HepG2 (cell line): ENCODE results near the gene RANBP3. TPM values are rescaled to one million over a fixed set of nuclear protein-coding genes. Genes with fewer than 3 reads are reported as not detected.

Experiments used
- ELF3 ChIP-seq: IDR thresholded peaks from 2 replicates; pipeline ENCODE4 v1.6.1; 2016; ENCODE audit warnings: missing genetic modification reagents, missing compliant biosample characterization
- HOXA5 ChIP-seq: sonication (generic); formaldehyde crosslinking; IDR thresholded peaks from 2 replicates; pipeline ENCODE4 v1.4.0; 2020; ENCODE audit warnings: missing genetic modification reagents
- KLF16 ChIP-seq, 2 experiments: sonication (generic) in 1 of 2; formaldehyde crosslinking in 1 of 2; IDR thresholded peaks; 2 replicates each; pipeline versions ENCODE4 v1.6.1 to v1.8.0; 2016 to 2023; ENCODE audit warnings: missing genetic modification reagents in 2 of 2, missing compliant biosample characterization in 1 of 2
- KLF6 ChIP-seq: IDR thresholded peaks from 2 replicates; pipeline ENCODE4 v1.8.0; 2016; ENCODE audit warnings: missing biosample characterization, missing genetic modification reagents
- MAFK ChIP-seq, 2 experiments: IDR thresholded peaks in 1 of 2; conservative IDR thresholded peaks in 1 of 2; 2 replicates each; pipeline ENCODE4 v1.6.1; 2011; ENCODE audit warnings: improper control_type of control experiment in 2 of 2, low read length in 2 of 2
- MEF2D ChIP-seq: sonication (generic); formaldehyde crosslinking; IDR thresholded peaks from 2 replicates; pipeline ENCODE4 v1.5.1; 2020; ENCODE audit warnings: mild to moderate bottlenecking, missing genetic modification reagents
- RNF2 ChIP-seq: fragments of 450-650 bp; conservative IDR thresholded peaks from 2 replicates; pipeline ENCODE4 v1.6.1; 2016; ENCODE audit warnings: low read depth
- SMARCC2 ChIP-seq: fragments of 450-650 bp; IDR thresholded peaks from 2 replicates; pipeline ENCODE4 v1.6.1; 2017; ENCODE audit warnings: antibody characterized with exemption, mild to moderate bottlenecking
- ZFP36 ChIP-seq: fragments of 150-350 bp; IDR thresholded peaks from 2 replicates; pipeline ENCODE4 v1.6.1; 2018; ENCODE audit warnings: borderline replicate concordance, low read length, low read depth; ENCODE audit not compliant: partially characterized antibody
- ZFP62 ChIP-seq: sonication (generic); formaldehyde crosslinking; IDR thresholded peaks from 2 replicates; pipeline ENCODE4 v1.4.0; 2020; ENCODE audit warnings: missing genetic modification reagents
- ZMAT3 ChIP-seq: sonication (generic); formaldehyde crosslinking; conservative IDR thresholded peaks from 2 replicates; pipeline ENCODE4 v1.7.0; 2021; ENCODE audit warnings: missing genetic modification reagents
- ZNF484 ChIP-seq: sonication (generic); formaldehyde crosslinking; IDR thresholded peaks from 2 replicates; pipeline ENCODE4 v1.5.1; 2020; ENCODE audit warnings: mild to moderate bottlenecking, low read depth, missing genetic modification reagents, borderline replicate concordance
- polyA plus RNA-seq, 8 experiments: library from polyadenylated mRNA; depleted of rRNA in 3 of 8; stranded (reverse) in 7 of 8; unstranded in 1 of 8; fragments of >200 nt; fragmentation: Illumina TruSeq in 4 of 8; extraction: Trizol in 4 of 8; gene quantifications; 2 replicates each; pipeline versions ENCODE4 v1.2.1 to v1.2.3, GENCODE V29; 2011 to 2016; ENCODE audit warnings: low read depth in 4 of 8, missing spikeins in 1 of 8, mixed read lengths in 1 of 8; ENCODE audit not compliant: insufficient read depth in 1 of 8
- total RNA-seq, 5 experiments: library from RNA; depleted of rRNA; stranded (reverse); fragments of >200 nt; fragmentation: Illumina TruSeq; extraction: Trizol; gene quantifications; 2 replicates each; pipeline ENCODE4 v1.2.3, GENCODE V29; 2016; ENCODE audit warnings: low read depth in 1 of 5
- TF ChIP-seq, protein P1 (sequence below): sonication (generic); formaldehyde crosslinking; conservative IDR thresholded peaks from 2 replicates; pipeline ENCODE4 v1.8.1; 2023; ENCODE audit warnings: missing genetic modification reagents
- TF ChIP-seq, protein P2 (sequence below), 2 experiments: fragments of 450-650 bp in 1 of 2; sonication (generic) in 1 of 2; formaldehyde crosslinking in 1 of 2; IDR thresholded peaks; 2 replicates each; pipeline versions ENCODE4 v1.6.1 to v1.8.0; 2016 to 2022; ENCODE audit warnings: antibody characterized with exemption in 1 of 2, mild to moderate bottlenecking in 1 of 2, missing genetic modification reagents in 1 of 2

The RANBP3 gene
- total and polyA plus RNA-seq, 2 of the 13 experiments (the other 11 are each of a cell fraction or from before 2014, with no cell fraction given), result 39.5 to 149 TPM

DNA sequence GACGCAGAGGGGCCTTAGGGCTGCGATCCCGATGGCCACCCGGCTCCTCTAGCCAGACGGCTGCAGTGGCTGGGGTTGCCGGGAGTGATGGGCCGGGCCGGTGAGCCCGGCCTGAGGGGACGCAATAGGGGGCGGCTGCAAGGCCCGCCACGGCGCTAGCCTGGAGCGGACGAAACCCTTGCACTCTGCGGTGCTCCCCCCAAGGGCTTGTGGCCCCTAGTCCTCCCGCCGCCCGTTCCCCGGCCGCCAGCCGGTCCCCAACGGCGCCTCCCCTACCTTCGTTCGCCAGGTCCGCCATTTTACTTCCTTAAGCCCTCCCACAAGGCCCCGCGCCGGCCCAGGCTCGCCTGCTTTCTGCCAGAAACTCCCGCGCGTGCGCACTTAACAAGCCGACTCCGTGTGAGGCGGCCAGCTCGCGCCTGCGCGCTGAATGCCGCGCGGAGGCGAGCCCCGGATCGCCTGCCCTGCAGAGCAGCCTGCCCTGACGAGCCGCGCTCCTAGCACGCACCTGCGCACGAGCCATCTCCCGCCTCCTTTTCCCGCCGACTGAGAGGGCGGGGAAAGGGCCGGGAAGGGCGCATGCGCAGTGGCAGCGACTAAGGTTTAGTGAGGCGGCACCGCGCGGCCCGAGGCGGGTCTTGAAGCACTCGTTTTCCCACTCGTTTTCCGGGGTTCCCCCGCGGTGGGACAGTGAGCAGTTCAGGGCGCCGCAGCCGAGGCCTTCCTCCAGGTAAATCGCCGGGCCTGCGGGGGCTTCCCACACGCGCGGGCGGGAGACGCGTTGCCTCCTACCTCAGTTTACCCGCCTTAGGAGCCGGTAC lies at the start of gene RANBP3 (continued):
- TF ChIP-seq, protein P1, sequence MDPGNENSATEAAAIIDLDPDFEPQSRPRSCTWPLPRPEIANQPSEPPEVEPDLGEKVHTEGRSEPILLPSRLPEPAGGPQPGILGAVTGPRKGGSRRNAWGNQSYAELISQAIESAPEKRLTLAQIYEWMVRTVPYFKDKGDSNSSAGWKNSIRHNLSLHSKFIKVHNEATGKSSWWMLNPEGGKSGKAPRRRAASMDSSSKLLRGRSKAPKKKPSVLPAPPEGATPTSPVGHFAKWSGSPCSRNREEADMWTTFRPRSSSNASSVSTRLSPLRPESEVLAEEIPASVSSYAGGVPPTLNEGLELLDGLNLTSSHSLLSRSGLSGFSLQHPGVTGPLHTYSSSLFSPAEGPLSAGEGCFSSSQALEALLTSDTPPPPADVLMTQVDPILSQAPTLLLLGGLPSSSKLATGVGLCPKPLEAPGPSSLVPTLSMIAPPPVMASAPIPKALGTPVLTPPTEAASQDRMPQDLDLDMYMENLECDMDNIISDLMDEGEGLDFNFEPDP (CRISPR knock-in tag), result peak; percentile 100
- peak; percentile 95 to 100 for TF ChIP-seq KLF16 (CRISPR knock-in tag; IDR thresholded peaks at IDR 0.05)
- TF ChIP-seq, protein P2, sequence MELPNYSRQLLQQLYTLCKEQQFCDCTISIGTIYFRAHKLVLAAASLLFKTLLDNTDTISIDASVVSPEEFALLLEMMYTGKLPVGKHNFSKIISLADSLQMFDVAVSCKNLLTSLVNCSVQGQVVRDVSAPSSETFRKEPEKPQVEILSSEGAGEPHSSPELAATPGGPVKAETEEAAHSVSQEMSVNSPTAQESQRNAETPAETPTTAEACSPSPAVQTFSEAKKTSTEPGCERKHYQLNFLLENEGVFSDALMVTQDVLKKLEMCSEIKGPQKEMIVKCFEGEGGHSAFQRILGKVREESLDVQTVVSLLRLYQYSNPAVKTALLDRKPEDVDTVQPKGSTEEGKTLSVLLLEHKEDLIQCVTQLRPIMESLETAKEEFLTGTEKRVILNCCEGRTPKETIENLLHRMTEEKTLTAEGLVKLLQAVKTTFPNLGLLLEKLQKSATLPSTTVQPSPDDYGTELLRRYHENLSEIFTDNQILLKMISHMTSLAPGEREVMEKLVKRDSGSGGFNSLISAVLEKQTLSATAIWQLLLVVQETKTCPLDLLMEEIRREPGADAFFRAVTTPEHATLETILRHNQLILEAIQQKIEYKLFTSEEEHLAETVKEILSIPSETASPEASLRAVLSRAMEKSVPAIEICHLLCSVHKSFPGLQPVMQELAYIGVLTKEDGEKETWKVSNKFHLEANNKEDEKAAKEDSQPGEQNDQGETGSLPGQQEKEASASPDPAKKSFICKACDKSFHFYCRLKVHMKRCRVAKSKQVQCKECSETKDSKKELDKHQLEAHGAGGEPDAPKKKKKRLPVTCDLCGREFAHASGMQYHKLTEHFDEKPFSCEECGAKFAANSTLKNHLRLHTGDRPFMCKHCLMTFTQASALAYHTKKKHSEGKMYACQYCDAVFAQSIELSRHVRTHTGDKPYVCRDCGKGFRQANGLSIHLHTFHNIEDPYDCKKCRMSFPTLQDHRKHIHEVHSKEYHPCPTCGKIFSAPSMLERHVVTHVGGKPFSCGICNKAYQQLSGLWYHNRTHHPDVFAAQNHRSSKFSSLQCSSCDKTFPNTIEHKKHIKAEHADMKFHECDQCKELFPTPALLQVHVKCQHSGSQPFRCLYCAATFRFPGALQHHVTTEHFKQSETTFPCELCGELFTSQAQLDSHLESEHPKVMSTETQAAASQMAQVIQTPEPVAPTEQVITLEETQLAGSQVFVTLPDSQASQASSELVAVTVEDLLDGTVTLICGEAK (IDR thresholded peaks at IDR 0.05), result no peak
- TF ChIP-seq, protein P2 (CRISPR knock-in tag; IDR thresholded peaks at IDR 0.05), result peak; percentile 98
- TF ChIP-seq RNF2, result peak; percentile 99
- TF ChIP-seq ZNF484, result peak; percentile 99; the same call in 1 of the 2 replicates
- no peak for TF ChIP-seq ZFP36
- TF ChIP-seq MEF2D, result peak; percentile 99
- no peak for TF ChIP-seq MAFK (conservative IDR thresholded peaks at IDR 0.05 in 1 of 2, IDR thresholded peaks at IDR 0.05 in 1 of 2; ENCODE audit: low read length in 2 of 2)
- TF ChIP-seq SMARCC2, result no peak
- TF ChIP-seq ELF3 (CRISPR knock-in tag), result peak; percentile 99
- peak; percentile 99 for TF ChIP-seq HOXA5
- peak; percentile 100 for TF ChIP-seq ZMAT3
- TF ChIP-seq KLF6 (CRISPR knock-in tag), result peak; percentile 98
- no peak for TF ChIP-seq ZFP62 (CRISPR knock-in tag)
